ENCODE measurements around the gene TBC1D5. TPM values are rescaled to one million over a fixed set of nuclear protein-coding genes. Genes with fewer than 3 reads are reported as not detected.
A peak's percentile ranks its signal among the peaks of the same experiment; 100 is the strongest.

TBC1D5 gene
- total RNA-seq, 1 donor from 2014 or later = 67.1 TPM

DNA sequence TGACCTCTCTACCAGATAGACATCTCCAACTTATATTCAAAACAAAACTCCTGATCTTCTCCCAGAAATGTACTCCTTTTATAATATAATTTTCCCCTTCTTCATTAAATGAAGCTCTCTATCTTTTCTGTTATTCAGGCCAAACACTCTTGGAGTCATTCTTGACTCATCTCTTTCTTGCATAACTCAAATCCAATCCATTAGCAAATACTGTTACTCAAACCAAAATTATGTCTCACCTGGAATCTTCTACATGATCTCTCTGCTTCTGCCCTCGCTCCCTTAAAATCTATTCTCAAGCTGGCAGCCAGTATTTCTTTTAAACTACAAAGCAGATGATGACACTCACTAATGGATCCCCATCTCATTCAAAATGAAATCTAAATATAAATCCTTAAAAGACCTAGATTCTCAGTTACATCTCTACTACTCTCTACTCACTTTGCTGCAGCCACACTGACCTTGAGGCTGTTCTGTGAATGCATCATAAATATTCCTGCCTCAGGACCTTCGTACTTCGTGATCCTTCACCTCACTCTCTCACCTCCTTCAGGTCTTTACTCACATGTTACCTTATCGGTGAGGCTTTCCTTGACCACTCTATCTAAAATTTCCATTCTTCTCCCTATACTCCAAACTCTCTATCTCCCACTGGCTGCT, 160.9 kb downstream of the TBC1D5 start:
- H3K27me3 ChIP-seq (ENCODE audit: control insufficient read depth, insufficient read depth, low read length) = no peaks in the 10 kb centered on the region
- DNase-seq (ENCODE audit: low read depth) = peak; percentile 87
- no peak for FAIRE-seq
- no peak overlapping the region for H3K4me3 ChIP-seq (ENCODE audit: low read depth, low read length)
- TF ChIP-seq, protein P1, sequence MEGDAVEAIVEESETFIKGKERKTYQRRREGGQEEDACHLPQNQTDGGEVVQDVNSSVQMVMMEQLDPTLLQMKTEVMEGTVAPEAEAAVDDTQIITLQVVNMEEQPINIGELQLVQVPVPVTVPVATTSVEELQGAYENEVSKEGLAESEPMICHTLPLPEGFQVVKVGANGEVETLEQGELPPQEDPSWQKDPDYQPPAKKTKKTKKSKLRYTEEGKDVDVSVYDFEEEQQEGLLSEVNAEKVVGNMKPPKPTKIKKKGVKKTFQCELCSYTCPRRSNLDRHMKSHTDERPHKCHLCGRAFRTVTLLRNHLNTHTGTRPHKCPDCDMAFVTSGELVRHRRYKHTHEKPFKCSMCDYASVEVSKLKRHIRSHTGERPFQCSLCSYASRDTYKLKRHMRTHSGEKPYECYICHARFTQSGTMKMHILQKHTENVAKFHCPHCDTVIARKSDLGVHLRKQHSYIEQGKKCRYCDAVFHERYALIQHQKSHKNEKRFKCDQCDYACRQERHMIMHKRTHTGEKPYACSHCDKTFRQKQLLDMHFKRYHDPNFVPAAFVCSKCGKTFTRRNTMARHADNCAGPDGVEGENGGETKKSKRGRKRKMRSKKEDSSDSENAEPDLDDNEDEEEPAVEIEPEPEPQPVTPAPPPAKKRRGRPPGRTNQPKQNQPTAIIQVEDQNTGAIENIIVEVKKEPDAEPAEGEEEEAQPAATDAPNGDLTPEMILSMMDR (IDR thresholded peaks at IDR 0.05; ENCODE audit: insufficient read depth, low read length, severe bottlenecking) = no peak
- no peaks in the 10 kb centered on the region for H3K36me3 ChIP-seq (ENCODE audit: control insufficient read depth, insufficient read depth, low read length)

DNA sequence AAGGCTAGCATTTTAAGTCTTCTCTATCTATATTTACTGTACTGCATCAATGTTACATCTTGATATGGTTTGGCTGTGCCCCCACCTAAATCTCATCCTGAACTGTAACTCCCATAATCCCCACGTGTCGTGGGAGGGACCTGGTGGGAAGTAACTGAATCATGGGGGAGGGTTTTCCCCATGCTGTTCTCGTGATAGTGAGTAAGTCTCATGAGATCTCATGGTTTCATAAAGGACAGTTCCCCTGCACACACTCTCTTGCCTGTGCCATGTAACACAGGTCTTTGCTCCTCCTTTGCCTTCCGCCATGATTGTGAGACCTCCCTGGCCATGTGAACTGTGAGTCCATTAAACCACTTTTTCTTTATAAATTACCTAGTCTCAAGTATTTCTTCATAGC, 161.5 kb downstream of the TBC1D5 start:
- DNase-seq (ENCODE audit: low read depth) (no peak), FAIRE-seq (no peak)
- Histone ChIP-seq H3K36me3 (ENCODE audit: control insufficient read depth, insufficient read depth, low read length) (no peaks in the 10 kb centered on the region), H3K4me3 (ENCODE audit: low read depth, low read length) (no peak overlapping the region), H3K27me3 (ENCODE audit: control insufficient read depth, insufficient read depth, low read length) (no peaks in the 10 kb centered on the region)
- TF ChIP-seq, protein P1 (IDR thresholded peaks at IDR 0.05; ENCODE audit: insufficient read depth, low read length, severe bottlenecking) = no peak

DNA sequence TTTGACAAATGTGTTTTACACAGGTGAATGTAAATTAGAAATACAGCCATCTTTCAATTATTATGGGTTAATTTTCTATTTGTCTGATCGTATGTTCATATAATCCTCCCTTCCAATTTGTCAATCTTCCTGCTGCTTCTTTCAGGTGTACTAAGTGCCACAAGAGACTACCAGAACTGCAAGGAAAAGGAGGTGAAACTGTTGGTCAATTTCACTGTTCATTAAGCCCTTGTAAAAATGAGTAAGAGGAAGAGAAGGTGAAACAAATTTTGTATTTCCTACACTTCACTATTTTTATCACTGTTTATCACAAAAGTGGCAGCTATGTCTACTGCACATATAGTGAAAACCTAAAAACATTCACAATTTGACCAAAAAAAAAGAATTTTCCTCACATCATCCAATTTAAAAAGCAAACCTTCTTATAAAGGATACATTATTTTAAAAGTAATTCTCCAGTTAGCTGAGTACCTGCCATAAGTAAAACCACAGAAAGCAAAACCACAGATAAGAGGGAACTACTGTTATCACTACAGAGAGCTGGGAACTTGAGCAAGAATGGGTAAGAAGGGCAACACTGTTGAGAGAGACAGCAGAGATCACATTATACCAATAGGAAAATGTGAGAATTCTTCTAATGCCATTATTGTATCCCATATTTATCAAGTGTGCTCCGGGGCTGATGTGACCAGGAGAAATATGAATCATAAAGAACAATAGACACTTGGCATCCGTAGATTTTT, 163.0 kb downstream of the TBC1D5 start:
- DNase-seq (ENCODE audit: low read depth) (peak; percentile 13), FAIRE-seq (no peak)
- Histone ChIP-seq H3K27me3 (ENCODE audit: control insufficient read depth, insufficient read depth, low read length) (no peaks in the 10 kb centered on the region), H3K36me3 (ENCODE audit: control insufficient read depth, insufficient read depth, low read length) (no peaks in the 10 kb centered on the region), H3K4me3 (ENCODE audit: low read depth, low read length) (no peak overlapping the region)
- TF ChIP-seq, protein P1 (IDR thresholded peaks at IDR 0.05; ENCODE audit: insufficient read depth, low read length, severe bottlenecking) = no peak

DNA sequence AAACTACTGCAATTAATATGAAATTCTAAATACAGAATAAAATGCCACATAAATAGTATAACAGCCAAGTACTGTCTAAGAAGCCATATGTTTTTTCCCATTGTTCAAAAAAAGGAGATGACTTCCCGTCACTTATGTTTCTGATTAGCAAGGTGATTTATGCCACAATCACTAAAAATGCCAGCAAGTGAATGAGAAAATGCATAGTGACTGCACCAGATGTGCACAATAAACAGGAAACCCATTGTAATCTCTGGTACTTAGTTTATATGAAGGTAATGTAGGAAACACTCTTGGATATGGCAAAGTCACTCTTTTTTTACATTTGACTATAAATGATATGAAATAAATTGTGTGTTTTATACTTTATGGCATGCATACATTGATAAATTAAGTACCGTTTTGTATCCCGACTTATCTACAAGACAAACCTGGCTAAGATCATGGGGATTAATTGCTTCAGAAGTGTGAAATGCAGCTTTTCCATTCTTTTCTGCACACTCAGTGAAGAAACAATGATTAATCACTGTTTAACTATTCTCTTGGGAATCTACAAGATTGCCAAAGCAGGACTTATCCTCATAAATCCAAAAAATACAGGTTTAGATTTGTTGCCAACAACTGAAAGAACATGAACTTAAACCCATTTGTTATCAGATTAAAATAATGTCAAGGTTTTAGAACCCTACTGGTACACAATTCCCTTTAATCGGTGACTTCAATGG, 164.5 kb downstream of the TBC1D5 start:
- H3K27me3 ChIP-seq (ENCODE audit: control insufficient read depth, insufficient read depth, low read length) = no peaks in the 10 kb centered on the region
- DNase-seq (ENCODE audit: low read depth) (peak; percentile 64), FAIRE-seq (no peak)
- TF ChIP-seq, protein P1 (IDR thresholded peaks at IDR 0.05; ENCODE audit: insufficient read depth, low read length, severe bottlenecking) = no peak
- no peak overlapping the region for H3K4me3 ChIP-seq (ENCODE audit: low read depth, low read length)
- peaks cover 2% of the 10 kb centered on the region for H3K36me3 ChIP-seq (ENCODE audit: control insufficient read depth, insufficient read depth, low read length)

DNA sequence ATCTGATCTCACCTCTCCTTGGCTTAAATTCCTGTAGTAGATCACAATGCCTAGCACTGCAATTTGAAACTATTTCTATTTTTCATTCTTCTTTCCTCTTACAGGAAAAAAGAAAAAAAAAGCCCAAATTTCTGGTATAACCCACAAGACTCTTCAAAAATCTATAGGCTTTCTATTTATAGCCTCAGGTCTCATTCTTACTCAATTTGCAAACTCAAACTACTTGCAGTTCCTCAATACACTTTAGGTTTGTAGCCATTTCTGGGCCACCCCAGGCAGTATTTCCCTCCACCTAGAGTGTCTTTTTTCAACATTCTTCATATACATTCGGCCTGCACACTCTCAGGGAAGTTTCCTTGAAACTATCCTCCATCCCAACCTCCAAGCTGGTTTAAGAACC, 169.0 kb downstream of the TBC1D5 start:
- DNase-seq (ENCODE audit: low read depth) (no peak), FAIRE-seq (no peak)
- Histone ChIP-seq H3K27me3 (ENCODE audit: control insufficient read depth, insufficient read depth, low read length) (no peaks in the 10 kb centered on the region), H3K36me3 (ENCODE audit: control insufficient read depth, insufficient read depth, low read length) (peaks cover 2% of the 10 kb centered on the region), H3K4me3 (ENCODE audit: low read depth, low read length) (no peak overlapping the region)
- TF ChIP-seq, protein P1 (IDR thresholded peaks at IDR 0.05; ENCODE audit: insufficient read depth, low read length, severe bottlenecking) = no peak

Data from bronchial epithelial cell (primary cell).